Peyer's patch (tissue), 4 donors: Measurements from ENCODE around the gene HYAL2.
A peak's percentile ranks its signal among the peaks of the same experiment; 100 is the strongest.

Source experiments
- CTCF ChIP-seq, 6 experiments: fragments of 450-650 bp in 4 of 6; fragments of 200-600 bp in 2 of 6; sonication (generic) in 1 of 6; IDR thresholded peaks; one replicate each; pipeline ENCODE4 v1.5.1; 2017 to 2019; ENCODE audit warnings: antibody characterized with exemption in 6 of 6, mild to moderate bottlenecking in 3 of 6, moderate library complexity in 1 of 6
- POLR2A ChIP-seq, 2 donors: fragments of 450-650 bp; IDR thresholded peaks; one replicate each; pipeline ENCODE4 v1.5.1; 2017; ENCODE audit warnings: antibody characterized with exemption in 2 of 2, mild to moderate bottlenecking in 2 of 2, moderate library complexity in 2 of 2

GRCh38 chr3:50274371-50275104, 48.0 kb downstream of the HYAL2 start:
- peak; percentile 69 to 80 (median 76) for TF ChIP-seq CTCF (IDR thresholded peaks at IDR 0.05)
- no peak for TF ChIP-seq POLR2A (IDR thresholded peaks at IDR 0.05)
